ENCODE measurements around the gene ATP5F1C. TPM values are rescaled to one million over a fixed set of nuclear protein-coding genes. Genes with fewer than 3 reads are reported as not detected.

ATP5F1C gene
- polyA plus RNA-seq, 3 donors, result 179 to 455 (median 437) TPM

GRCh38 chr10:7826971-7827370, 39.0 kb downstream of the ATP5F1C start:
- no peaks in the 10 kb centered on the region for H3K9me3 ChIP-seq (replicated peaks in 1 of 2; ENCODE audit: control insufficient read depth in 1 of 2, insufficient read depth in 1 of 2, low read length in 2 of 2)
- intact Hi-C loops (cut with micrococcal nuclease), result no loop called here
- Mint-ChIP-seq H3K27ac (no peak overlapping the region), H3K36me3 (peaks cover 47 to 67% of the 10 kb centered on the region in 2 donors), H3K9me3 (peaks cover 0 to 2% (median 0%) of the 10 kb centered on the region in 7 donors), H3K4me1 (peaks cover 8% of the 10 kb centered on the region), H3K4me3 (no peak overlapping the region), H3K27me3 (ENCODE audit: low read depth in 3 of 3) (no peaks in the 10 kb centered on the region)
- no peak overlapping the region for H3K27ac ChIP-seq (ENCODE audit: low read depth in 1 of 2, low read length in 2 of 2)
- TF ChIP-seq, protein P1, sequence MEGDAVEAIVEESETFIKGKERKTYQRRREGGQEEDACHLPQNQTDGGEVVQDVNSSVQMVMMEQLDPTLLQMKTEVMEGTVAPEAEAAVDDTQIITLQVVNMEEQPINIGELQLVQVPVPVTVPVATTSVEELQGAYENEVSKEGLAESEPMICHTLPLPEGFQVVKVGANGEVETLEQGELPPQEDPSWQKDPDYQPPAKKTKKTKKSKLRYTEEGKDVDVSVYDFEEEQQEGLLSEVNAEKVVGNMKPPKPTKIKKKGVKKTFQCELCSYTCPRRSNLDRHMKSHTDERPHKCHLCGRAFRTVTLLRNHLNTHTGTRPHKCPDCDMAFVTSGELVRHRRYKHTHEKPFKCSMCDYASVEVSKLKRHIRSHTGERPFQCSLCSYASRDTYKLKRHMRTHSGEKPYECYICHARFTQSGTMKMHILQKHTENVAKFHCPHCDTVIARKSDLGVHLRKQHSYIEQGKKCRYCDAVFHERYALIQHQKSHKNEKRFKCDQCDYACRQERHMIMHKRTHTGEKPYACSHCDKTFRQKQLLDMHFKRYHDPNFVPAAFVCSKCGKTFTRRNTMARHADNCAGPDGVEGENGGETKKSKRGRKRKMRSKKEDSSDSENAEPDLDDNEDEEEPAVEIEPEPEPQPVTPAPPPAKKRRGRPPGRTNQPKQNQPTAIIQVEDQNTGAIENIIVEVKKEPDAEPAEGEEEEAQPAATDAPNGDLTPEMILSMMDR (IDR thresholded peaks at IDR 0.05), result no peak
- no peak overlapping the region for H2AFZ ChIP-seq (ENCODE audit: insufficient read depth, low read depth, low read length, poor library complexity, severe bottlenecking)
- H3K27me3 ChIP-seq (ENCODE audit: control insufficient read depth in 2 of 2, insufficient read depth in 2 of 2, low read length in 2 of 2), result no peaks in the 10 kb centered on the region
- no peak overlapping the region for H3K9ac ChIP-seq (ENCODE audit: insufficient read depth, low read length, poor library complexity, severe bottlenecking)
- WGBS (ENCODE audit: insufficient coverage), result no CpG with 5 or more reads among the region's 4 CpGs
- H3K79me2 ChIP-seq (ENCODE audit: insufficient read depth, low read length), result peaks cover 40% of the 10 kb centered on the region
- H4K20me1 ChIP-seq (ENCODE audit: insufficient read depth, low read length), result peaks cover 7% of the 10 kb centered on the region
- DNase-seq, result no peak
- H3K4me2 ChIP-seq (replicated peaks; ENCODE audit: extremely low read depth, low read length, poor library complexity, severe bottlenecking), result no peak overlapping the region
- H3K4me1 ChIP-seq (ENCODE audit: control insufficient read depth in 1 of 2, insufficient read depth in 2 of 2, low read length in 2 of 2), result no peaks in the 10 kb centered on the region
- H3K4me3 ChIP-seq (replicated peaks in 1 of 3; ENCODE audit: low read depth in 2 of 3, low read length in 3 of 3), result no peak overlapping the region
- H3K36me3 ChIP-seq (replicated peaks in 1 of 2; ENCODE audit: control insufficient read depth in 1 of 2, insufficient read depth in 2 of 2, low read length in 2 of 2), result peaks cover 42 to 66% of the 10 kb centered on the region in 2 donors

DNA sequence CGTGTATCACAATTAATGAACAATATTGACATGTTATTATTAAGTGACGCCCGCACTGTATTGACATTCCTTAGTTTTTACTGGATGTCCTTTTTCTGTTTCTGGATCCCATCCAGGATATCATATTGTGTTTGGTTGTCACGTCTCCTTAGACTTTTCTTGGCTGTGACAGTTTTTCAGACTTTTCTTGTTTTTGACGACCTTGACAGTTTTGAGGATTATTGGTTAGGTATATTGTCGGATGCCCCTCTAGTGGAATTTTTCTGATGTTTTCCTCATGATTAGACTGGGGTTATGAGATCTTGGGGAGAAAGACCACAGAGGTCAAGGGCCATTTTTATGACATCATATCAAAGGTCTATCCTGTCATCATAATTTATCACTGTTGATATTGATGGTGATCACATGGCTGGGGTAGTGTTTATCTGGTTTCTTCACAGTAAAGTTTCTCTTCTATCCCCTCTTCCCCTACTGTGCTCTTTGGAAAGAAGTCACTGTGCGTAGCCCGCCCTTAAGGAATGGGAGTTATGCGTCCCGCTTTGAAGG, 41.4 kb downstream of the ATP5F1C start:
- Histone ChIP-seq H3K9ac (ENCODE audit: insufficient read depth, low read length, poor library complexity, severe bottlenecking) (no peak overlapping the region), H3K27me3 (ENCODE audit: control insufficient read depth in 2 of 2, insufficient read depth in 2 of 2, low read length in 2 of 2) (no peaks in the 10 kb centered on the region), H3K4me3 (replicated peaks in 1 of 3; ENCODE audit: low read depth in 2 of 3, low read length in 3 of 3) (no peak overlapping the region), H3K27ac (ENCODE audit: low read depth in 1 of 2, low read length in 2 of 2) (no peak overlapping the region), H2AFZ (ENCODE audit: insufficient read depth, low read depth, low read length, poor library complexity, severe bottlenecking) (no peak overlapping the region), H3K4me2 (replicated peaks; ENCODE audit: extremely low read depth, low read length, poor library complexity, severe bottlenecking) (no peak overlapping the region), H3K4me1 (ENCODE audit: control insufficient read depth in 1 of 2, insufficient read depth in 2 of 2, low read length in 2 of 2) (no peaks in the 10 kb centered on the region), H4K20me1 (ENCODE audit: insufficient read depth, low read length) (peaks cover 13% of the 10 kb centered on the region), H3K9me3 (replicated peaks in 1 of 2; ENCODE audit: control insufficient read depth in 1 of 2, insufficient read depth in 1 of 2, low read length in 2 of 2) (no peaks in the 10 kb centered on the region), H3K36me3 (replicated peaks in 1 of 2; ENCODE audit: control insufficient read depth in 1 of 2, insufficient read depth in 2 of 2, low read length in 2 of 2) (peaks cover 35 to 53% of the 10 kb centered on the region in 2 donors), H3K79me2 (ENCODE audit: insufficient read depth, low read length) (peaks cover 56% of the 10 kb centered on the region)
- WGBS (ENCODE audit: insufficient coverage), result no CpG with 5 or more reads among the region's 10 CpGs
- Mint-ChIP-seq H3K36me3 (peaks cover 58 to 59% of the 10 kb centered on the region in 2 donors), H3K9me3 (peaks cover 0 to 2% (median 0%) of the 10 kb centered on the region in 7 donors), H3K27ac (peak overlapping the region in 1 of 7 donors; percentile 23), H3K4me1 (peaks cover 8% of the 10 kb centered on the region), H3K27me3 (ENCODE audit: low read depth in 3 of 3) (no peaks in the 10 kb centered on the region), H3K4me3 (no peak overlapping the region)
- intact Hi-C loops (cut with micrococcal nuclease), result no loop called here
- DNase-seq, result no peak
- TF ChIP-seq, protein P1 (IDR thresholded peaks at IDR 0.05), result no peak
